SU-DHL-6 (cell line): ENCODE results near the gene CACNA2D1.

Source experiments
- H2AFZ ChIP-seq: fragments of 200-600 bp; sonication (generic); 2 replicates; pipeline ENCODE4 v1.6.1; 2014; ENCODE audit warnings: low read depth, mild to moderate bottlenecking, moderate library complexity, mixed read lengths, antibody characterized with exemption, low read length; ENCODE audit not compliant: severe bottlenecking
- H3F3A ChIP-seq: fragments of 200-600 bp; shearing (Covaris generic); 2 replicates; pipeline ENCODE4 v1.6.0; 2016; ENCODE audit warnings: antibody characterized with exemption, mild to moderate bottlenecking; ENCODE audit not compliant: insufficient read depth
- H3K27ac ChIP-seq: fragments of 200-600 bp; sonication (generic); 2 replicates; pipeline ENCODE4 v1.5.1; 2016; ENCODE audit warnings: low read depth, mild to moderate bottlenecking, low read length, moderate library complexity, mixed read lengths
- H3K27me3 ChIP-seq: fragments of 200-600 bp; sonication (generic), shearing (Covaris generic); 2 replicates; pipeline ENCODE4 v1.6.0; 2014; ENCODE audit warnings: mild to moderate bottlenecking, low read length
- H3K36me3 ChIP-seq: fragments of 200-600 bp; sonication (generic); 2 replicates; pipeline ENCODE4 v1.6.1; 2014; ENCODE audit warnings: mild to moderate bottlenecking, low read length, mixed read lengths
- H3K4me2 ChIP-seq: fragments of 300-600, 200-600 bp; shearing (Covaris generic), sonication (generic); 2 replicates; pipeline ENCODE4 v1.6.0; 2014; ENCODE audit warnings: low read length, low read depth, mild to moderate bottlenecking; ENCODE audit not compliant: poor library complexity, severe bottlenecking
- H3K4me3 ChIP-seq: fragments of 200-600 bp; sonication (generic); 2 replicates; pipeline ENCODE4 v1.5.1; 2014; ENCODE audit warnings: antibody characterized with exemption, low read length, mild to moderate bottlenecking, mixed read lengths; ENCODE audit not compliant: insufficient read depth, poor library complexity, severe bottlenecking
- H3K79me2 ChIP-seq: fragments of 200-600 bp; sonication (generic); 2 replicates; pipeline ENCODE4 v1.6.1; 2014; ENCODE audit warnings: mild to moderate bottlenecking, low read length, moderate library complexity; ENCODE audit not compliant: insufficient read depth
- H3K9ac ChIP-seq: fragments of 200-600 bp; sonication (generic); 2 replicates; pipeline ENCODE4 v1.7.0; 2014; ENCODE audit warnings: mild to moderate bottlenecking, low read length
- H3K9me2 ChIP-seq: fragments of 200-600 bp; sonication (generic); replicated peaks from 2 replicates; pipeline ENCODE4 v1.6.1; 2014; ENCODE audit warnings: low read length; ENCODE audit not compliant: insufficient read depth
- H3K9me3 ChIP-seq: fragments of 200-600 bp; sonication (generic); 2 replicates; pipeline ENCODE4 v1.6.1; 2014; ENCODE audit warnings: low read length, mixed read lengths; ENCODE audit not compliant: insufficient read depth
- H4K20me1 ChIP-seq: fragments of 200-600 bp; sonication (generic); 2 replicates; pipeline ENCODE4 v1.6.1; 2014; ENCODE audit warnings: low read depth, mild to moderate bottlenecking, antibody characterized with exemption, low read length, moderate library complexity, mixed read lengths
- CTCF ChIP-seq: fragments of 200-600 bp; sonication (generic); IDR thresholded peaks from one replicate; pipeline ENCODE4 v1.5.1; 2017; ENCODE audit warnings: antibody characterized with exemption, mild to moderate bottlenecking, low read length, moderate library complexity; ENCODE audit not compliant: insufficient read depth, poor library complexity, severe bottlenecking
- EZH2phosphoT487 ChIP-seq: fragments of 200-600 bp; sonication (generic), shearing (Covaris generic); conservative IDR thresholded peaks from 2 replicates; pipeline ENCODE4 v1.6.1; 2018; ENCODE audit warnings: mild to moderate bottlenecking, antibody characterized with exemption, low read length, moderate library complexity, mixed read lengths

Gene CACNA2D1

GRCh38 chr7:81990395-81990794 lies 453.2 kb downstream of the CACNA2D1 start:
- H3K27me3 ChIP-seq: no peaks in the 10 kb centered on the region
- H3K79me2 ChIP-seq: no peaks in the 10 kb centered on the region
- H3K9me2 ChIP-seq: no peaks in the 10 kb centered on the region
- H3K27ac ChIP-seq: no peak overlapping the region
- no peaks in the 10 kb centered on the region for H3K9me3 ChIP-seq
- no peaks in the 10 kb centered on the region for H4K20me1 ChIP-seq
- H3K36me3 ChIP-seq: no peaks in the 10 kb centered on the region
- H2AFZ ChIP-seq: no peak overlapping the region
- H3K9ac ChIP-seq: no peak overlapping the region
- no peak overlapping the region for H3K4me2 ChIP-seq
- TF ChIP-seq EZH2phosphoT487 (no peak), CTCF (no peak)
- H3K4me3 ChIP-seq: no peak overlapping the region
- H3F3A ChIP-seq: no peaks in the 10 kb centered on the region

- H3K27me3 ChIP-seq: no peaks in the 10 kb centered on the region
- H3K9me2 ChIP-seq: no peaks in the 10 kb centered on the region
- H3K27ac ChIP-seq: no peak overlapping the region
- TF ChIP-seq CTCF (no peak), EZH2phosphoT487 (no peak)
- no peak overlapping the region for H3K9ac ChIP-seq
- no peaks in the 10 kb centered on the region for H4K20me1 ChIP-seq
- no peak overlapping the region for H2AFZ ChIP-seq
- H3K79me2 ChIP-seq: no peaks in the 10 kb centered on the region
- H3K36me3 ChIP-seq: no peaks in the 10 kb centered on the region
- no peak overlapping the region for H3K4me3 ChIP-seq
- no peaks in the 10 kb centered on the region for H3K9me3 ChIP-seq
- no peak overlapping the region for H3K4me2 ChIP-seq
- H3F3A ChIP-seq: no peaks in the 10 kb centered on the region
Measured at GRCh38 chr7:81986723-81987470, 456.7 kb downstream of the CACNA2D1 start.

- Histone ChIP-seq H3K9me3 (no peaks in the 10 kb centered on the region), H3K27me3 (no peaks in the 10 kb centered on the region), H3K36me3 (no peaks in the 10 kb centered on the region), H3K4me2 (no peak overlapping the region), H3F3A (no peaks in the 10 kb centered on the region), H3K27ac (no peak overlapping the region), H4K20me1 (no peaks in the 10 kb centered on the region), H2AFZ (no peak overlapping the region), H3K9ac (no peak overlapping the region), H3K9me2 (no peaks in the 10 kb centered on the region), H3K79me2 (no peaks in the 10 kb centered on the region), H3K4me3 (no peak overlapping the region)
- no peak for TF ChIP-seq CTCF
- no peak for TF ChIP-seq EZH2phosphoT487
Measured at GRCh38 chr7:81983406-81983805, 460.2 kb downstream of the CACNA2D1 start.
